ENCODE data around the gene ATP1A4. TPM values are rescaled to one million over a fixed set of nuclear protein-coding genes. Genes with fewer than 3 reads are reported as not detected.

Gene ATP1A4
- polyA plus RNA-seq, 4 donors = 0.12 to 0.24 TPM; not detected in 2

GRCh38 chr1:160232911-160233310 lies 81.5 kb downstream of the ATP1A4 start:
- Histone ChIP-seq H3K4me1 (ENCODE audit: control insufficient read depth in 3 of 3, insufficient read depth in 2 of 3, low read depth in 1 of 3, low read length in 2 of 3) (no peaks in the 10 kb centered on the region), H3K4me3 (ENCODE audit: low read depth in 1 of 3, low read length in 3 of 3) (no peak overlapping the region), H3K36me3 (ENCODE audit: control insufficient read depth in 3 of 3, insufficient read depth in 2 of 3, low read depth in 1 of 3, low read length in 3 of 3) (peaks cover 10 to 31% (median 23%) of the 10 kb centered on the region in 3 donors), H3K27ac (ENCODE audit: low read depth in 1 of 3, low read length in 2 of 3) (no peak overlapping the region), H3K27me3 (ENCODE audit: control insufficient read depth in 3 of 3, insufficient read depth in 3 of 3, low read length in 3 of 3) (no peaks in the 10 kb centered on the region), H3K9me3 (ENCODE audit: control insufficient read depth in 2 of 2, insufficient read depth in 1 of 2, low read depth in 1 of 2, low read length in 1 of 2) (no peaks in the 10 kb centered on the region)
- no peak for DNase-seq
- FAIRE-seq = no peak

Other genes starting within 250 kb of the ATP1A4 start
- 100 to 1,000 TPM; 244 to 472 (median 400) TPM for gene TAGLN2, start 226.1 kb upstream of the ATP1A4 start, polyA plus RNA-seq
- 10 to 100 TPM in 3 of 4 donors, 1 to 10 TPM in 1; 3.1 to 84.2 (median 26.4) TPM for gene IGSF9, start 206.0 kb upstream of the ATP1A4 start, polyA plus RNA-seq
- gene SLAMF9, start 197.4 kb upstream of the ATP1A4 start, polyA plus RNA-seq = under 1 TPM in 1 of 4 donors, not detected in 3; 0.12 TPM
- 10 to 100 TPM in 1 of 4 donors, 1 to 10 TPM in 3; 1.1 to 16.2 (median 2.7) TPM for gene PIGM, start 119.6 kb upstream of the ATP1A4 start, polyA plus RNA-seq
- under 1 TPM in 2 of 4 donors, not detected in 2; 0.25 to 0.47 TPM for gene KCNJ10, start 81.4 kb upstream of the ATP1A4 start, polyA plus RNA-seq
- under 1 TPM in 2 of 4 donors, not detected in 2; 0.04 to 0.19 TPM for gene KCNJ9, start 70.1 kb upstream of the ATP1A4 start, polyA plus RNA-seq
- gene IGSF8, start 53.0 kb upstream of the ATP1A4 start, polyA plus RNA-seq = 10 to 100 TPM; 11.0 to 34.5 (median 21.5) TPM
- gene ATP1A2, start 35.8 kb upstream of the ATP1A4 start, polyA plus RNA-seq = 1 to 10 TPM in 2 of 4 donors, under 1 TPM in 2; 0.22 to 5.3 (median 1.2) TPM
- gene CASQ1, start 39.0 kb downstream of the ATP1A4 start, polyA plus RNA-seq = 1 to 10 TPM in 1 of 4 donors, under 1 TPM in 3; 0.45 to 2.1 (median 0.60) TPM
- gene PEA15, start 53.8 kb downstream of the ATP1A4 start, polyA plus RNA-seq = 100 to 1,000 TPM in 1 of 4 donors, 10 to 100 TPM in 3; 15.2 to 116 (median 47.9) TPM
- gene DCAF8, start 110.9 kb downstream of the ATP1A4 start, polyA plus RNA-seq = 100 to 1,000 TPM in 1 of 4 donors, 10 to 100 TPM in 3; 43.5 to 145 (median 59.1) TPM
- gene PEX19, start 133.5 kb downstream of the ATP1A4 start, polyA plus RNA-seq = 10 to 100 TPM; 20.8 to 52.3 (median 24.5) TPM
- gene COPA, start 191.6 kb downstream of the ATP1A4 start, polyA plus RNA-seq = 100 to 1,000 TPM in 2 of 4 donors, 10 to 100 TPM in 2; 79.7 to 143 (median 93.2) TPM
- 100 to 1,000 TPM in 1 of 4 donors, 10 to 100 TPM in 3; 50.1 to 138 (median 59.6) TPM for gene NCSTN, start 191.8 kb downstream of the ATP1A4 start, polyA plus RNA-seq
- under 1 TPM; 0.15 to 0.67 (median 0.37) TPM for gene NHLH1, start 215.5 kb downstream of the ATP1A4 start, polyA plus RNA-seq
- gene VANGL2, start 249.0 kb downstream of the ATP1A4 start, polyA plus RNA-seq = 10 to 100 TPM in 1 of 4 donors, 1 to 10 TPM in 1, under 1 TPM in 2; 0.27 to 20.6 (median 3.0) TPM

Measured in small intestine (tissue), 7 donors.